HG03135 (cell line): ENCODE measurements around the gene NACC2.

Experiments used
- ATAC-seq: cut with Tn5 transposase; IDR thresholded peaks from one replicate; pipeline ENCODE4 v1.9.1; 2021; ENCODE audit warnings: mild to moderate bottlenecking, moderate library complexity; ENCODE audit not compliant: unreplicated experiment

NACC2 gene

GRCh38 chr9:136059851-136060670 is 35.0 kb downstream of the NACC2 start:
- no peak for ATAC-seq

- ATAC-seq, result no peak
Measured at GRCh38 chr9:136059321-136059791, 35.7 kb downstream of the NACC2 start.

GRCh38 chr9:136058801-136059302 is 36.2 kb downstream of the NACC2 start:
- no peak for ATAC-seq

- no peak for ATAC-seq
Measured at GRCh38 chr9:136058084-136058483, 37.0 kb downstream of the NACC2 start.

- ATAC-seq, result no peak
Measured at GRCh38 chr9:136057236-136058081, 37.6 kb downstream of the NACC2 start.

GRCh38 chr9:136056546-136057235 is 38.4 kb downstream of the NACC2 start:
- no peak for ATAC-seq

GRCh38 chr9:136055715-136056545 is 39.2 kb downstream of the NACC2 start:
- ATAC-seq, result no peak

GRCh38 chr9:136054798-136055714 is 40.0 kb downstream of the NACC2 start:
- ATAC-seq, result no peak

GRCh38 chr9:136054146-136054545 is 40.9 kb downstream of the NACC2 start:
- ATAC-seq, result no peak

- no peak for ATAC-seq
Measured at GRCh38 chr9:136053757-136054142, 41.3 kb downstream of the NACC2 start.

- no peak for ATAC-seq
Measured at GRCh38 chr9:136052991-136053756, 41.9 kb downstream of the NACC2 start.

- ATAC-seq, result no peak
Measured at GRCh38 chr9:136052472-136052880, 42.6 kb downstream of the NACC2 start.

GRCh38 chr9:136051837-136052471 is 43.1 kb downstream of the NACC2 start:
- no peak for ATAC-seq

- ATAC-seq, result no peak
Measured at GRCh38 chr9:136051453-136051836, 43.6 kb downstream of the NACC2 start.

- no peak for ATAC-seq
Measured at GRCh38 chr9:136050701-136051452, 44.2 kb downstream of the NACC2 start.

- ATAC-seq, result no peak
Measured at GRCh38 chr9:136050266-136050700, 44.8 kb downstream of the NACC2 start.
